Mesenchymal stem cell (in vitro differentiated cells and primary cell): Measurements from ENCODE around the gene ZFTA.

Experiments
- DNase-seq: peaks from one replicate; pipeline ENCODE4 v3.0.0-alpha.2; 2013
- H2AFZ ChIP-seq: one replicate; pipeline ENCODE4 v1.6.1; 2013; ENCODE audit warnings: low read depth, mild to moderate bottlenecking, control low read depth, inconsistent platforms, low read length, moderate library complexity
- H2AK5ac ChIP-seq: 2 replicates; pipeline ENCODE4 v1.6.1; 2013; ENCODE audit warnings: low read length, moderate library complexity, mild to moderate bottlenecking, inconsistent platforms; ENCODE audit not compliant: severe bottlenecking
- H2BK120ac ChIP-seq: one replicate; pipeline ENCODE4 v1.6.1; 2013; ENCODE audit warnings: low read depth, mild to moderate bottlenecking, inconsistent platforms, low read length, moderate library complexity
- H2BK12ac ChIP-seq, 2 experiments: one replicate each; pipeline ENCODE4 v1.6.1; 2013; ENCODE audit warnings: inconsistent platforms in 2 of 2, low read length in 2 of 2, mild to moderate bottlenecking in 2 of 2, moderate library complexity in 2 of 2, control low read depth in 1 of 2
- H2BK15ac ChIP-seq: one replicate; pipeline ENCODE4 v1.6.1; 2013; ENCODE audit warnings: mild to moderate bottlenecking, low read depth, inconsistent platforms; ENCODE audit not compliant: poor library complexity, severe bottlenecking
- H2BK5ac ChIP-seq: 2 replicates; pipeline ENCODE4 v1.6.1; 2013; ENCODE audit warnings: low read depth, mild to moderate bottlenecking, low read length, control low read depth, inconsistent platforms; ENCODE audit not compliant: poor library complexity, severe bottlenecking
- H3K14ac ChIP-seq, 2 experiments: one replicate each; pipeline ENCODE4 v1.6.1; 2013; ENCODE audit warnings: inconsistent platforms in 2 of 2, low read length in 2 of 2, control low read depth in 1 of 2, mild to moderate bottlenecking in 1 of 2, moderate library complexity in 1 of 2
- H3K18ac ChIP-seq, 2 experiments: one replicate each; pipeline ENCODE4 v1.6.1; 2013; ENCODE audit warnings: inconsistent platforms in 2 of 2, low read length in 2 of 2, control low read depth in 1 of 2, low read depth in 1 of 2, mild to moderate bottlenecking in 1 of 2
- H3K23ac ChIP-seq, 2 experiments: one replicate each; pipeline ENCODE4 v1.6.1; 2013; ENCODE audit warnings: inconsistent platforms in 2 of 2, low read length in 2 of 2, mild to moderate bottlenecking in 2 of 2, moderate library complexity in 2 of 2, control low read depth in 1 of 2
- H3K27ac ChIP-seq: 2 replicates; pipeline ENCODE4 v1.5.1; 2013; ENCODE audit warnings: mild to moderate bottlenecking, moderate library complexity, low read length, control low read depth, inconsistent platforms; ENCODE audit not compliant: poor library complexity, severe bottlenecking
- H3K27me3 ChIP-seq, 2 experiments: 2 replicates each; pipeline versions ENCODE4 v1.6.1 to v1.7.0; 2013; ENCODE audit warnings: low read length in 2 of 2, mild to moderate bottlenecking in 2 of 2, moderate library complexity in 2 of 2, control low read depth in 1 of 2, inconsistent platforms in 1 of 2; ENCODE audit not compliant: control insufficient read depth in 1 of 2, insufficient read depth in 1 of 2
- H3K36me3 ChIP-seq, 2 experiments: 2 replicates each; pipeline versions ENCODE4 v1.6.1 to v1.7.0; 2013; ENCODE audit warnings: low read length in 2 of 2, control low read depth in 1 of 2, inconsistent platforms in 1 of 2, low read depth in 1 of 2, mild to moderate bottlenecking in 1 of 2; ENCODE audit not compliant: insufficient read depth in 2 of 2, control insufficient read depth in 1 of 2
- H3K4ac ChIP-seq, 2 experiments: one replicate each; pipeline ENCODE4 v1.6.1; 2013; ENCODE audit warnings: inconsistent platforms in 2 of 2, low read length in 2 of 2, mild to moderate bottlenecking in 2 of 2, moderate library complexity in 2 of 2, control low read depth in 1 of 2, low read depth in 1 of 2
- H3K4me1 ChIP-seq: 2 replicates; pipeline ENCODE4 v1.6.1; 2013; ENCODE audit warnings: low read depth, low read length, control low read depth; ENCODE audit not compliant: control insufficient read depth, insufficient read depth
- H3K4me2 ChIP-seq: 2 replicates; pipeline ENCODE4 v1.6.1; 2013; ENCODE audit warnings: low read length, mild to moderate bottlenecking, inconsistent platforms; ENCODE audit not compliant: poor library complexity, severe bottlenecking
- H3K4me3 ChIP-seq, 2 experiments: 2 replicates each; pipeline versions ENCODE4 v1.5.1 to v1.7.0; 2013; ENCODE audit warnings: low read length in 2 of 2, mild to moderate bottlenecking in 2 of 2, control low read depth in 1 of 2, low read depth in 1 of 2; ENCODE audit not compliant: insufficient read depth in 1 of 2
- H3K79me1 ChIP-seq: replicated peaks from 2 replicates; pipeline ENCODE4 v1.6.1; 2013; ENCODE audit warnings: mild to moderate bottlenecking, control low read depth, low read length, inconsistent platforms; ENCODE audit not compliant: poor library complexity, severe bottlenecking
- H3K9ac ChIP-seq: 2 replicates; pipeline ENCODE4 v1.7.0; 2013; ENCODE audit warnings: mild to moderate bottlenecking, low read length, moderate library complexity
- H3K9me3 ChIP-seq: 2 replicates; pipeline ENCODE4 v1.7.0; 2013; ENCODE audit warnings: mild to moderate bottlenecking, low read length; ENCODE audit not compliant: control insufficient read depth
- H4K8ac ChIP-seq: one replicate; pipeline ENCODE4 v1.6.1; 2013; ENCODE audit warnings: inconsistent platforms, mild to moderate bottlenecking, low read length, moderate library complexity
- H4K91ac ChIP-seq: one replicate; pipeline ENCODE4 v1.6.1; 2013; ENCODE audit warnings: mild to moderate bottlenecking, low read length, inconsistent platforms
- WGBS: methylation state at CpG from one replicate; pipeline ENCODE4 v1.1.7; 2013; ENCODE audit warnings: mixed read lengths; 5-methylcytosine and 5-hydroxymethylcytosine counted together

Gene ZFTA

DNA sequence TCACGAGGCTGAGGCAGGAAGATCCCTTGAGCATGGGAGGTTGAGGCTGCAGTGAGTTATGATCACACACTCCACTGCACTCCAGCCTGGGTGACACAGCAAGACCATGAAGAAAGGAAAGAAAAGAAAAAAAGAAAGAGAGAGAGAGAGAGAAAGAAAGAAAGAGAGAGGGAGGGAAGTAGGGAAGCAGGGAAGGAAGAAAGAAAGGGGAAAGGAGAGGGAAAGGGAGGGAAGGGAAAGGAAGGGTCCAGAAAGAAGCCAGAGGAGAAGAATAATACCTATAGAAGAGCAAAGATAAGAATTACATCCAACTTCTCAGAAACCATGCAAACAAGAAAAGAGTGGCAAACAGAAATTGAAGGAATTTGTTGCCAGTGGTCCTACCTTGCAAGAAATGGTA lies 17.2 kb upstream of the ZFTA start:
- H3K4ac ChIP-seq = no peak overlapping the region
- H3K14ac ChIP-seq = no peak overlapping the region
- no peak overlapping the region for H3K23ac ChIP-seq
- H3K18ac ChIP-seq = no peak overlapping the region
- H2BK15ac ChIP-seq = no peak overlapping the region
- H4K91ac ChIP-seq = no peak overlapping the region
- H3K79me1 ChIP-seq = no peaks in the 10 kb centered on the region
- no peaks in the 10 kb centered on the region for H3K27me3 ChIP-seq
- no peak overlapping the region for H2AK5ac ChIP-seq
- WGBS = 88% methylated on average over 1 of the region's 1 CpG
- H4K8ac ChIP-seq = no peak overlapping the region
- no peaks in the 10 kb centered on the region for H3K9me3 ChIP-seq
- H2BK5ac ChIP-seq = no peak overlapping the region
- DNase-seq = no peak
- H3K4me2 ChIP-seq = no peak overlapping the region
- no peak overlapping the region for H3K27ac ChIP-seq
- H3K4me3 ChIP-seq = no peak overlapping the region
- H2BK12ac ChIP-seq = no peak overlapping the region
- H3K36me3 ChIP-seq = no peaks in the 10 kb centered on the region
- H2AFZ ChIP-seq = no peak overlapping the region
- no peak overlapping the region for H3K9ac ChIP-seq
- H3K4me1 ChIP-seq = no peaks in the 10 kb centered on the region
- H2BK120ac ChIP-seq = no peak overlapping the region

DNA sequence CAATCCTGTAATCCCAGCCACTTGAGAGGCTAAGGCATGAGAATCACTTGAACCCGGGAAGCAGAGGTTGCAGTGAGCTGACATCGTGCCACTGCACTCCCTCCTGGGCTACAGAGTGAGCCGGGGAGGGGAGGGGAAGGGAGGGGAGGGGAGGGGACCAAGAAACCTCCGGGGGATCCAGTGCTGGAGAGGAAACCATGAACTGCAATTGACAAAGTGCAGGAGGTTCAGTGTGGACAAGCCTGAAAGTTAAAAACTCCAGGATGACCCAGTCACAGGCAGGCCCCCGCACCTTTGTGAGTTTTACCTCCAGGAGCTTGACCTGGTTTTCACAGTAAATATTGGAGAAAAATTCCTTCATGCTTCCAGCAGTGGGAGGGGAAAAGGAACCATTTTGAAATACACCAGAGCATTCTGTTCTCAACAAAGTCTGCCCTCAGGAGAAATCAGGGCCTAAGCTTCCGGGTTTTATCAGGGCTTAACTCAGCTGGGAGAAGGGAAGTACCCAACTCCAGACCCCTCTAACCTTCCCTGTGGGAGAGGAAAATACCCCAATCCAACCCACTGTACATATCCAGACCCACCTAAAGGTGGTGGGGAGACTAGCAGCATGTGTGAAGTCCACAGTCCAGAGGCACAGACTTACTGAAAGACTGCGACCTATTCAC lies 15.5 kb upstream of the ZFTA start:
- Histone ChIP-seq H3K23ac (no peak overlapping the region), H2BK120ac (no peak overlapping the region), H4K8ac (peak overlapping the region; percentile 52), H2BK15ac (no peak overlapping the region), H3K9ac (no peak overlapping the region), H3K36me3 (no peaks in the 10 kb centered on the region), H3K4me1 (no peaks in the 10 kb centered on the region), H2AK5ac (no peak overlapping the region), H3K79me1 (no peaks in the 10 kb centered on the region), H3K18ac (no peak overlapping the region), H3K4me3 (no peak overlapping the region), H4K91ac (no peak overlapping the region), H2AFZ (no peak overlapping the region), H3K9me3 (no peaks in the 10 kb centered on the region), H3K27ac (no peak overlapping the region), H3K14ac (no peak overlapping the region), H2BK12ac (no peak overlapping the region), H2BK5ac (no peak overlapping the region), H3K4ac (no peak overlapping the region), H3K27me3 (no peaks in the 10 kb centered on the region), H3K4me2 (no peak overlapping the region)
- no peak for DNase-seq
- WGBS = 40% methylated on average over 7 of the region's 7 CpGs

DNA sequence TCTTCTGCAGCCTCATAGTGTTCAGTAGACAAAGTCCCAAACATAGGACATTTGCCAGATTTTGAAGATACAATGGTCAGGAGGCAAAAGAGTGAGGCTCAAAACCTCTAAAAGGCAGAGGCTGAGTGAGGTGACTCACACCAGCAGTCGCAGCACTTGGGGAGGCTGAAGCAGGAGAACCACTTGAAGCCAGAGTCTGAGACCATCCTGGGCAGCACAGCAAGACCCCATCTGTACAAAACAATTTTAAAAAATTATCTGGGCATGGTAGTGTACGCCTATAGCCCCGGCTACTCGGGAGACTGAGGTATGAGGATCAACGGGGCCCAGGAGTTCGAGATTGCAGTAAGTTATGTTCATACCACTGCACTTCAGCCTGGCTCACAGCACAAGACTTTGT lies 14.2 kb upstream of the ZFTA start:
- peak overlapping the region in 1 of 2 experiments; percentile 50 for H2BK12ac ChIP-seq
- no peak overlapping the region for H2BK120ac ChIP-seq

DNA sequence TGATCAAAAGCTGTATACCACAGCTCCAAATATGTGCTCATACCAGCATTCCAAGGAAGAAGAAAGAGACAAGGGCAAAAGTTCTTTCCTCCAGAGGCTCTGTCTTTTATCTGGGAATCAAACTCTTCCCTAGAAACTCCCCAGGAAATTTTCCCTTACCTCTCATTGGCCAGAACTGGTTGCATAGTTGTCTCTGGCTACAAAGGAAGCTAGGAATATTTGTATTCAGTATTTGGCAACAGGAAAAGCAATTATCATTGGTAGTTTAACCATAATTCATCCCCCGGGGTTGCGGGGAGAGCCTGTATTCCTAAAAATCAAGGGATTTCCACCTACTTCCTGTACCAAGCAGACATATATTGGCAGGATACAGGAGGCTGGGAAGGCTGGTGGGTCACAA lies 10.5 kb upstream of the ZFTA start:
- no peak overlapping the region for H4K8ac ChIP-seq
- WGBS = no CpG with 5 or more reads among the region's 2 CpGs
- no peak overlapping the region for H3K18ac ChIP-seq
- no peak overlapping the region for H3K27ac ChIP-seq
- no peak overlapping the region for H3K9ac ChIP-seq
- H4K91ac ChIP-seq = no peak overlapping the region
- no peaks in the 10 kb centered on the region for H3K36me3 ChIP-seq
- no peaks in the 10 kb centered on the region for H3K79me1 ChIP-seq
- peak overlapping the region in 1 of 2 experiments; percentile 77 for H2BK12ac ChIP-seq
- no peak overlapping the region for H3K4me2 ChIP-seq
- no peak overlapping the region for H2BK15ac ChIP-seq
- H2BK5ac ChIP-seq = no peak overlapping the region
- H3K4me1 ChIP-seq = no peaks in the 10 kb centered on the region
- H3K4me3 ChIP-seq = no peak overlapping the region
- H3K14ac ChIP-seq = no peak overlapping the region
- H3K27me3 ChIP-seq = no peaks in the 10 kb centered on the region
- DNase-seq = peak; percentile 68
- no peaks in the 10 kb centered on the region for H3K9me3 ChIP-seq
- no peak overlapping the region for H3K4ac ChIP-seq
- H2AFZ ChIP-seq = no peak overlapping the region
- no peak overlapping the region for H3K23ac ChIP-seq
- no peak overlapping the region for H2BK120ac ChIP-seq
- H2AK5ac ChIP-seq = no peak overlapping the region

More for the DNA sequence above, 14.2 kb upstream of the ZFTA start:
- Histone ChIP-seq H3K18ac (no peak overlapping the region), H3K27me3 (no peaks in the 10 kb centered on the region), H4K91ac (no peak overlapping the region), H3K14ac (no peak overlapping the region), H3K4me3 (no peak overlapping the region), H4K8ac (no peak overlapping the region), H2BK15ac (no peak overlapping the region), H3K4ac (no peak overlapping the region), H3K9ac (no peak overlapping the region), H3K27ac (no peak overlapping the region), H3K9me3 (no peaks in the 10 kb centered on the region), H2BK5ac (no peak overlapping the region), H2AK5ac (no peak overlapping the region), H3K4me1 (no peaks in the 10 kb centered on the region), H3K4me2 (no peak overlapping the region), H3K79me1 (no peaks in the 10 kb centered on the region), H2AFZ (no peak overlapping the region), H3K36me3 (no peaks in the 10 kb centered on the region), H3K23ac (no peak overlapping the region)
- 96% methylated on average over 6 of the region's 6 CpGs for WGBS
- no peak for DNase-seq
